ENCODE measurements around the gene AIDA. TPM values are rescaled to one million over a fixed set of nuclear protein-coding genes. Genes with fewer than 3 reads are reported as not detected.
A peak's percentile ranks its signal among the peaks of the same experiment; 100 is the strongest.

AIDA gene
- total RNA-seq, 2 experiments from 2014 or later: 67.3 to 68.2 TPM

GRCh38 chr1:222634180-222635013 lies 77.9 kb downstream of the AIDA start:
- peaks cover 4% of the 10 kb centered on the region for H3K4me1 Mint-ChIP-seq (ENCODE audit: low read depth)
- H3K27ac Mint-ChIP-seq: no peak overlapping the region
- CTCF ChIA-PET: interaction anchor here (0.6 to 3.6 kb wide), 26 partner anchors 9 to 180 kb away, joined by 3 to 36 read pairs (median 4); partner anchors contain the start of gene TAF1A
- peaks cover 35% of the 10 kb centered on the region for H3K36me3 Mint-ChIP-seq (ENCODE audit: low read depth)
- DNase-seq: peak; percentile 85
- H3K27me3 Mint-ChIP-seq (ENCODE audit: low read depth): no peaks in the 10 kb centered on the region
- intact Hi-C loops (cut with micrococcal nuclease): loop anchor here (1.0 kb wide), 2 partner anchors 45 to 169 kb away; partner anchors contain the start of gene TAF1A
- no peak overlapping the region for H3K4me3 Mint-ChIP-seq
- no peaks in the 10 kb centered on the region for H3K9me3 Mint-ChIP-seq

GRCh38 chr1:222632749-222633148 lies 79.5 kb downstream of the AIDA start:
- Mint-ChIP-seq H3K9me3 (no peaks in the 10 kb centered on the region), H3K27me3 (ENCODE audit: low read depth) (no peaks in the 10 kb centered on the region), H3K36me3 (ENCODE audit: low read depth) (peaks cover 33% of the 10 kb centered on the region), H3K4me3 (no peak overlapping the region), H3K4me1 (ENCODE audit: low read depth) (peaks cover 2% of the 10 kb centered on the region), H3K27ac (no peak overlapping the region)
- CTCF ChIA-PET: interaction anchor here (2.3 kb wide), 1 partner anchor 46 kb away, joined by 10 read pairs; no protein-coding TSS in a partner anchor
- DNase-seq: no peak
- intact Hi-C loops (cut with micrococcal nuclease): no loop called here

GRCh38 chr1:222631611-222632208 lies 80.6 kb downstream of the AIDA start:
- no peak for DNase-seq
- Mint-ChIP-seq H3K36me3 (ENCODE audit: low read depth) (peaks cover 27% of the 10 kb centered on the region), H3K4me3 (no peak overlapping the region), H3K27me3 (ENCODE audit: low read depth) (no peaks in the 10 kb centered on the region), H3K27ac (no peak overlapping the region), H3K9me3 (no peaks in the 10 kb centered on the region), H3K4me1 (ENCODE audit: low read depth) (peaks cover 2% of the 10 kb centered on the region)
- intact Hi-C loops (cut with micrococcal nuclease): no loop called here
- CTCF ChIA-PET: no interaction called here

- Mint-ChIP-seq H3K27me3 (ENCODE audit: low read depth) (no peaks in the 10 kb centered on the region), H3K36me3 (ENCODE audit: low read depth) (peaks cover 22% of the 10 kb centered on the region), H3K4me3 (no peak overlapping the region), H3K9me3 (no peaks in the 10 kb centered on the region), H3K27ac (no peak overlapping the region), H3K4me1 (ENCODE audit: low read depth) (peaks cover 2% of the 10 kb centered on the region)
- CTCF ChIA-PET: interaction anchor here (0.6 kb wide), 1 partner anchor 506 kb away, joined by 4 read pairs; no protein-coding TSS in a partner anchor
- DNase-seq: no peak
- intact Hi-C loops (cut with micrococcal nuclease): loop anchor here (10.0 kb wide), 1 partner anchor 535 kb away; no protein-coding TSS in a partner anchor
Measured at GRCh38 chr1:222629921-222630535, 82.3 kb downstream of the AIDA start.

- H3K27me3 Mint-ChIP-seq (ENCODE audit: low read depth): no peaks in the 10 kb centered on the region
- DNase-seq: no peak
- H3K36me3 Mint-ChIP-seq (ENCODE audit: low read depth): peaks cover 18% of the 10 kb centered on the region
- CTCF ChIA-PET: no interaction called here
- H3K4me1 Mint-ChIP-seq (ENCODE audit: low read depth): peaks cover 2% of the 10 kb centered on the region
- no peak overlapping the region for H3K27ac Mint-ChIP-seq
- intact Hi-C loops (cut with micrococcal nuclease): loop anchor here (10.0 kb wide), 1 partner anchor 532 kb away; no protein-coding TSS in a partner anchor
- H3K4me3 Mint-ChIP-seq: no peak overlapping the region
- H3K9me3 Mint-ChIP-seq: no peaks in the 10 kb centered on the region
Measured at GRCh38 chr1:222627232-222627631, 85.1 kb downstream of the AIDA start.

- Mint-ChIP-seq H3K4me3 (no peak overlapping the region), H3K27me3 (ENCODE audit: low read depth) (no peaks in the 10 kb centered on the region), H3K4me1 (ENCODE audit: low read depth) (peaks cover 23% of the 10 kb centered on the region), H3K36me3 (ENCODE audit: low read depth) (peaks cover 18% of the 10 kb centered on the region), H3K27ac (no peak overlapping the region), H3K9me3 (no peaks in the 10 kb centered on the region)
- intact Hi-C loops (cut with micrococcal nuclease): loop anchor here (10.0 kb wide), 1 partner anchor 529 kb away; no protein-coding TSS in a partner anchor
- no peak for DNase-seq
- CTCF ChIA-PET: interaction anchor here (0.9 to 1.6 kb wide), 3 partner anchors 10 to 178 kb away, joined by 3 to 5 read pairs (median 4); no protein-coding TSS in a partner anchor
Measured at GRCh38 chr1:222624214-222624613, 88.1 kb downstream of the AIDA start.

GRCh38 chr1:222623458-222623857 lies 88.8 kb downstream of the AIDA start:
- Mint-ChIP-seq H3K27me3 (ENCODE audit: low read depth) (no peaks in the 10 kb centered on the region), H3K27ac (no peak overlapping the region), H3K36me3 (ENCODE audit: low read depth) (peaks cover 14% of the 10 kb centered on the region), H3K4me3 (no peak overlapping the region), H3K9me3 (no peaks in the 10 kb centered on the region), H3K4me1 (ENCODE audit: low read depth) (peaks cover 29% of the 10 kb centered on the region)
- no peak for DNase-seq
- intact Hi-C loops (cut with micrococcal nuclease): loop anchor here (10.0 kb wide), 1 partner anchor 529 kb away; no protein-coding TSS in a partner anchor
- CTCF ChIA-PET: interaction anchor here (1.1 kb wide), 1 partner anchor 11 kb away, joined by 5 read pairs; no protein-coding TSS in a partner anchor

- no peaks in the 10 kb centered on the region for H3K27me3 Mint-ChIP-seq (ENCODE audit: low read depth)
- no peak overlapping the region for H3K27ac Mint-ChIP-seq
- intact Hi-C loops (cut with micrococcal nuclease): loop anchor here (10.0 kb wide), 1 partner anchor 528 kb away; no protein-coding TSS in a partner anchor
- peaks cover 29% of the 10 kb centered on the region for H3K4me1 Mint-ChIP-seq (ENCODE audit: low read depth)
- CTCF ChIA-PET: interaction anchor here (1.0 kb wide), 1 partner anchor 12 kb away, joined by 3 read pairs; no protein-coding TSS in a partner anchor
- H3K9me3 Mint-ChIP-seq: no peaks in the 10 kb centered on the region
- peaks cover 12% of the 10 kb centered on the region for H3K36me3 Mint-ChIP-seq (ENCODE audit: low read depth)
- no peak for DNase-seq
- H3K4me3 Mint-ChIP-seq: no peak overlapping the region
Measured at GRCh38 chr1:222622765-222623164, 89.5 kb downstream of the AIDA start.

- CTCF ChIA-PET: interaction anchor here (0.8 to 1.9 kb wide), 3 partner anchors 14 to 156 kb away, joined by 3 to 9 read pairs (median 6); no protein-coding TSS in a partner anchor
- Mint-ChIP-seq H3K4me1 (ENCODE audit: low read depth) (peaks cover 34% of the 10 kb centered on the region), H3K36me3 (ENCODE audit: low read depth) (peaks cover 12% of the 10 kb centered on the region), H3K27me3 (ENCODE audit: low read depth) (no peaks in the 10 kb centered on the region), H3K27ac (no peak overlapping the region), H3K9me3 (no peaks in the 10 kb centered on the region), H3K4me3 (no peak overlapping the region)
- intact Hi-C loops (cut with micrococcal nuclease): loop anchor here (10.0 kb wide), 1 partner anchor 526 kb away; no protein-coding TSS in a partner anchor
- no peak for DNase-seq
Measured at GRCh38 chr1:222620566-222620965, 91.7 kb downstream of the AIDA start.

- intact Hi-C loops (cut with micrococcal nuclease): loop anchor here (1.0 kb wide), 2 partner anchors 36 to 154 kb away; no protein-coding TSS in a partner anchor
- Mint-ChIP-seq H3K27ac (no peak overlapping the region), H3K36me3 (ENCODE audit: low read depth) (peaks cover 12% of the 10 kb centered on the region), H3K9me3 (no peaks in the 10 kb centered on the region), H3K4me3 (peak overlapping the region; percentile 84), H3K4me1 (ENCODE audit: low read depth) (peaks cover 34% of the 10 kb centered on the region), H3K27me3 (ENCODE audit: low read depth) (peaks cover 3% of the 10 kb centered on the region)
- peak; percentile 37 for DNase-seq
- CTCF ChIA-PET: interaction anchor here (1.9 kb wide), 1 partner anchor 15 kb away, joined by 9 read pairs; no protein-coding TSS in a partner anchor
Measured at GRCh38 chr1:222618880-222619596, 93.3 kb downstream of the AIDA start.

All from activated naive CD4-positive, alpha-beta T cell treated with anti-CD3 and anti-CD28 coated beads for 36 hours (primary cell).